Mesendoderm (in vitro differentiated cells): ENCODE results near the gene SHLD2.
"Not testable (repeated sequence)": the region's sequence is repeated elsewhere in the genome, so short reads cannot be mapped to it uniquely, and the experiment has no call there.

Experiments
- DNase-seq: peaks from one replicate; pipeline ENCODE4 v3.0.0; 2013
- H2AK5ac ChIP-seq: 2 replicates; pipeline ENCODE4 v1.6.1; 2013; ENCODE audit warnings: low read length, inconsistent platforms
- H2BK120ac ChIP-seq: 2 replicates; pipeline ENCODE4 v1.6.1; 2013; ENCODE audit warnings: low read depth, mild to moderate bottlenecking, low read length, moderate library complexity, mixed read lengths
- H2BK15ac ChIP-seq: replicated peaks from 2 replicates; pipeline ENCODE4 v1.6.1; 2013; ENCODE audit warnings: low read depth, mild to moderate bottlenecking, moderate library complexity
- H2BK5ac ChIP-seq: 2 replicates; pipeline ENCODE4 v1.6.1; 2013; ENCODE audit warnings: low read length, inconsistent platforms
- H3K18ac ChIP-seq: 2 replicates; pipeline ENCODE4 v1.6.1; 2013; ENCODE audit warnings: mild to moderate bottlenecking, low read length, mixed read lengths
- H3K23ac ChIP-seq: one replicate; pipeline ENCODE4 v1.6.1; 2013; ENCODE audit warnings: low read length
- H3K27ac ChIP-seq: 2 replicates; pipeline ENCODE4 v1.5.1; 2013; ENCODE audit warnings: low read depth, mild to moderate bottlenecking, inconsistent platforms, low read length, moderate library complexity
- H3K27me3 ChIP-seq: 2 replicates; pipeline ENCODE4 v1.6.1; 2013; ENCODE audit warnings: low read length, control low read depth, mild to moderate bottlenecking, inconsistent platforms; ENCODE audit not compliant: insufficient read depth, poor library complexity
- H3K36me3 ChIP-seq: 2 replicates; pipeline ENCODE4 v1.6.1; 2013; ENCODE audit warnings: low read length, inconsistent platforms; ENCODE audit not compliant: control insufficient read depth, insufficient read depth
- H3K4ac ChIP-seq: one replicate; pipeline ENCODE4 v1.6.1; 2013; ENCODE audit warnings: low read depth, mild to moderate bottlenecking, low read length, moderate library complexity
- H3K4me1 ChIP-seq: 2 replicates; pipeline ENCODE4 v1.6.1; 2013; ENCODE audit warnings: low read depth, low read length, inconsistent platforms; ENCODE audit not compliant: control insufficient read depth
- H3K4me2 ChIP-seq: 2 replicates; pipeline ENCODE4 v1.6.1; 2013; ENCODE audit warnings: low read length
- H3K4me3 ChIP-seq: 2 replicates; pipeline ENCODE4 v1.5.1; 2013; ENCODE audit warnings: mild to moderate bottlenecking, low read length
- H3K56ac ChIP-seq: one replicate; pipeline ENCODE4 v1.6.1; 2013; ENCODE audit warnings: low read length
- H3K79me1 ChIP-seq: 2 replicates; pipeline ENCODE4 v1.6.1; 2013; ENCODE audit warnings: low read length, inconsistent platforms
- H3K79me2 ChIP-seq: 2 replicates; pipeline ENCODE4 v1.6.1; 2013; ENCODE audit warnings: mild to moderate bottlenecking, low read length; ENCODE audit not compliant: control insufficient read depth, insufficient read depth
- H3K9ac ChIP-seq: 2 replicates; pipeline ENCODE4 v1.6.1; 2013; ENCODE audit warnings: low read length, inconsistent platforms
- H4K5ac ChIP-seq: one replicate; pipeline ENCODE4 v1.6.1; 2013; ENCODE audit warnings: low read length
- H4K8ac ChIP-seq: one replicate; pipeline ENCODE4 v1.6.1; 2013; ENCODE audit warnings: low read depth, mild to moderate bottlenecking, control low read depth, low read length, moderate library complexity
- WGBS: extraction: QIAGEN DNeasy Blood & Tissue Kit; methylation state at CpG from one replicate; pipeline ENCODE4 v1.1.7; 2013; ENCODE audit warnings: low lambda C conversion rate, missing lambda C conversion rate; ENCODE audit not compliant: insufficient coverage; ENCODE audit errors: extremely low coverage; 5-methylcytosine and 5-hydroxymethylcytosine counted together

Gene SHLD2

GRCh38 chr10:87225148-87225547 lies 130.1 kb downstream of the SHLD2 start, which contains the start of gene NUTM2A:
Gene NUTM2A, plus strand, starts transcription at chr10:87225448. Its CDS starts 383 bp downstream, at chr10:87225831.
- H2BK5ac ChIP-seq, H2BK15ac ChIP-seq, H3K23ac ChIP-seq, H3K79me2 ChIP-seq, H4K8ac ChIP-seq, H2BK120ac ChIP-seq, H3K79me1 ChIP-seq, H3K9ac ChIP-seq, H2AK5ac ChIP-seq, H3K4ac ChIP-seq, H3K18ac ChIP-seq, H3K27me3 ChIP-seq, H4K5ac ChIP-seq, H3K4me1 ChIP-seq, H3K4me3 ChIP-seq, H3K4me2 ChIP-seq, H3K56ac ChIP-seq, DNase-seq, H3K27ac ChIP-seq, H3K36me3 ChIP-seq: not testable (repeated sequence)
- no CpG with 5 or more reads among the region's 3 CpGs for WGBS

- not testable (repeated sequence) for H4K5ac ChIP-seq, H3K4me3 ChIP-seq, H3K4ac ChIP-seq, H3K4me1 ChIP-seq, H3K18ac ChIP-seq, H3K27ac ChIP-seq, H2AK5ac ChIP-seq, H3K27me3 ChIP-seq, H3K79me2 ChIP-seq, H3K4me2 ChIP-seq, H3K9ac ChIP-seq, H3K56ac ChIP-seq, DNase-seq, H2BK5ac ChIP-seq, H3K23ac ChIP-seq, H2BK15ac ChIP-seq, H3K36me3 ChIP-seq, H3K79me1 ChIP-seq, H2BK120ac ChIP-seq, H4K8ac ChIP-seq
- no CpG with 5 or more reads among the region's 20 CpGs for WGBS
Measured at GRCh38 chr10:87228247-87228646, 133.2 kb downstream of the SHLD2 start.

- not testable (repeated sequence) for H3K79me1 ChIP-seq, H2BK5ac ChIP-seq, H3K27ac ChIP-seq, H3K18ac ChIP-seq, H3K4me3 ChIP-seq, H3K79me2 ChIP-seq, H2BK120ac ChIP-seq, H4K8ac ChIP-seq, H3K56ac ChIP-seq, H3K9ac ChIP-seq, H3K27me3 ChIP-seq, H3K4me2 ChIP-seq, DNase-seq, H3K4ac ChIP-seq, H2AK5ac ChIP-seq, H3K4me1 ChIP-seq, H3K36me3 ChIP-seq, H2BK15ac ChIP-seq, H4K5ac ChIP-seq, H3K23ac ChIP-seq
- WGBS: no CpG with 5 or more reads among the region's 9 CpGs
Measured at GRCh38 chr10:87229211-87229610, 134.2 kb downstream of the SHLD2 start.

- H3K56ac ChIP-seq, H3K4me3 ChIP-seq, H3K36me3 ChIP-seq, H3K27me3 ChIP-seq, H3K4ac ChIP-seq, H4K8ac ChIP-seq, H3K23ac ChIP-seq, H3K4me1 ChIP-seq, H3K4me2 ChIP-seq, H2BK5ac ChIP-seq, H2BK15ac ChIP-seq, H3K18ac ChIP-seq, H3K79me1 ChIP-seq, DNase-seq, H2AK5ac ChIP-seq, H3K79me2 ChIP-seq, H3K9ac ChIP-seq, H3K27ac ChIP-seq, H4K5ac ChIP-seq, H2BK120ac ChIP-seq: not testable (repeated sequence)
- no CpG with 5 or more reads among the region's 7 CpGs for WGBS
Measured at GRCh38 chr10:87234854-87235253, 139.8 kb downstream of the SHLD2 start.

GRCh38 chr10:87237244-87237643 lies 142.2 kb downstream of the SHLD2 start:
- DNase-seq, H2BK120ac ChIP-seq, H3K4me2 ChIP-seq, H3K4me1 ChIP-seq, H3K79me2 ChIP-seq, H2AK5ac ChIP-seq, H3K56ac ChIP-seq, H3K4me3 ChIP-seq, H2BK15ac ChIP-seq, H3K79me1 ChIP-seq, H3K18ac ChIP-seq, H4K5ac ChIP-seq, H3K27me3 ChIP-seq, H3K9ac ChIP-seq, H2BK5ac ChIP-seq, H4K8ac ChIP-seq, H3K23ac ChIP-seq, H3K4ac ChIP-seq, H3K27ac ChIP-seq, H3K36me3 ChIP-seq: not testable (repeated sequence)
- WGBS: no CpG with 5 or more reads among the region's 5 CpGs

- not testable (repeated sequence) for H2AK5ac ChIP-seq, H3K18ac ChIP-seq, H3K79me2 ChIP-seq, H3K4me1 ChIP-seq, H3K9ac ChIP-seq, H3K56ac ChIP-seq, H2BK120ac ChIP-seq, H3K27me3 ChIP-seq, H3K79me1 ChIP-seq, H2BK15ac ChIP-seq, H4K8ac ChIP-seq, H3K23ac ChIP-seq, H2BK5ac ChIP-seq, H3K4me2 ChIP-seq, H3K27ac ChIP-seq, H3K4ac ChIP-seq, H3K36me3 ChIP-seq, H4K5ac ChIP-seq, H3K4me3 ChIP-seq, DNase-seq
- WGBS: no CpG with 5 or more reads among the region's 6 CpGs
Measured at GRCh38 chr10:87239346-87239808, 144.4 kb downstream of the SHLD2 start.
